ENCODE measurements around the gene MAMSTR. TPM values are rescaled to one million over a fixed set of nuclear protein-coding genes. Genes with fewer than 3 reads are reported as not detected.

The MAMSTR gene
- total and polyA plus RNA-seq, 9 of the 15 experiments (the other 6 are each of a cell fraction or from before 2014, with no cell fraction given), result 0.08 to 1.00 (median 0.40) TPM; not detected in 1

DNA sequence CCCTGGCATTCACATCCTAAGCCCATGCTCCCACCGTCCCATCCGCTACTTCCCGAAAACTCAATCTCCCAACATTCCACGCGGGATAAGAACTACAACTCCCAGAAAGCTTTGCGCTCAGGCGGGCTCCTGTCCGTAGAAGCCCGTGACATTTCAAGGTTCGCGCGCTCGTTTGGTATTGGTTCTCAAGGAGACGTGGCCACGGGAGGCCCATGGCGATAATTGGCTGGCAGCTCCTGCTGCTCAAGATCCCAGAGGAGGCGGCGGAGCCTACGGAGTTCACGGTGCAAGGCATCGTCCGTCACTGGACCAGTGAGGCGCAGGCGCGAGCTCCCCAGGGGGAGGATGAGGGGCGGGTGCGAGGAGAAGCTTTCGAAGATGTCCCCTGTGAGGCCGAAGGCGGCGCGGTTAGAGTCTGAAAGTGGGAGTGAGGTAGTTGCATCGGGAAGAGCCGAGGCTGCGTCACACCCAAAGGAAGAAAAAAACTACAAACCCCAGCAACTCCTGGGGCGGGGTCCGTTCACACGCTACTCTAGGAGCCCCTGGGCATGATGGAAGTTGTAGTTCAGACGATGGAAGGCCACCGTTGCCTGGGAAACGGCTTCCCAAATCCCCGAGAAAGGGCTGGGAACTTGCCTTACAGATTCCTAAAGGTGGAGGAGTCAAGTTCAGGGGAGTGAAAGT lies 1.2 kb upstream of the MAMSTR start (continued):
- TF ChIP-seq ZNF324 (CRISPR knock-in tag; IDR thresholded peaks at IDR 0.05), result no peak
- no peak for TF ChIP-seq TEAD2 (tag; IDR thresholded peaks at IDR 0.05)
- no peak for TF ChIP-seq PRPF4 (IDR thresholded peaks at IDR 0.05; ENCODE audit: insufficient read depth, low read depth, low read length, poor library complexity, severe bottlenecking)
- TF ChIP-seq SETDB1 (IDR thresholded peaks at IDR 0.05; ENCODE audit: low read length), result no peak
- no peak for TF ChIP-seq ZNF263 (CRISPR knock-in tag; IDR thresholded peaks at IDR 0.05; ENCODE audit: borderline replicate concordance)
- no peak for TF ChIP-seq MIER1 (IDR thresholded peaks at IDR 0.05; ENCODE audit: low read depth)
- TF ChIP-seq ZSCAN32 (CRISPR knock-in tag; IDR thresholded peaks at IDR 0.05), result no peak
- TF ChIP-seq GATAD2A (IDR thresholded peaks at IDR 0.05), result no peak
- TF ChIP-seq ZNF12 (CRISPR knock-in tag; IDR thresholded peaks at IDR 0.05), result no peak
- TF ChIP-seq, protein P1, sequence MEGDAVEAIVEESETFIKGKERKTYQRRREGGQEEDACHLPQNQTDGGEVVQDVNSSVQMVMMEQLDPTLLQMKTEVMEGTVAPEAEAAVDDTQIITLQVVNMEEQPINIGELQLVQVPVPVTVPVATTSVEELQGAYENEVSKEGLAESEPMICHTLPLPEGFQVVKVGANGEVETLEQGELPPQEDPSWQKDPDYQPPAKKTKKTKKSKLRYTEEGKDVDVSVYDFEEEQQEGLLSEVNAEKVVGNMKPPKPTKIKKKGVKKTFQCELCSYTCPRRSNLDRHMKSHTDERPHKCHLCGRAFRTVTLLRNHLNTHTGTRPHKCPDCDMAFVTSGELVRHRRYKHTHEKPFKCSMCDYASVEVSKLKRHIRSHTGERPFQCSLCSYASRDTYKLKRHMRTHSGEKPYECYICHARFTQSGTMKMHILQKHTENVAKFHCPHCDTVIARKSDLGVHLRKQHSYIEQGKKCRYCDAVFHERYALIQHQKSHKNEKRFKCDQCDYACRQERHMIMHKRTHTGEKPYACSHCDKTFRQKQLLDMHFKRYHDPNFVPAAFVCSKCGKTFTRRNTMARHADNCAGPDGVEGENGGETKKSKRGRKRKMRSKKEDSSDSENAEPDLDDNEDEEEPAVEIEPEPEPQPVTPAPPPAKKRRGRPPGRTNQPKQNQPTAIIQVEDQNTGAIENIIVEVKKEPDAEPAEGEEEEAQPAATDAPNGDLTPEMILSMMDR (IDR thresholded peaks at IDR 0.05 in 2 of 3, conservative IDR thresholded peaks at IDR 0.05 in 1 of 3; ENCODE audit: insufficient read depth in 2 of 3, low read depth in 1 of 3, low read length in 3 of 3), result 0 out of 6 replicates have a peak, but pooled peaks of 1 of the 3 experiments have one; percentile 10
- TF ChIP-seq, protein P2, sequence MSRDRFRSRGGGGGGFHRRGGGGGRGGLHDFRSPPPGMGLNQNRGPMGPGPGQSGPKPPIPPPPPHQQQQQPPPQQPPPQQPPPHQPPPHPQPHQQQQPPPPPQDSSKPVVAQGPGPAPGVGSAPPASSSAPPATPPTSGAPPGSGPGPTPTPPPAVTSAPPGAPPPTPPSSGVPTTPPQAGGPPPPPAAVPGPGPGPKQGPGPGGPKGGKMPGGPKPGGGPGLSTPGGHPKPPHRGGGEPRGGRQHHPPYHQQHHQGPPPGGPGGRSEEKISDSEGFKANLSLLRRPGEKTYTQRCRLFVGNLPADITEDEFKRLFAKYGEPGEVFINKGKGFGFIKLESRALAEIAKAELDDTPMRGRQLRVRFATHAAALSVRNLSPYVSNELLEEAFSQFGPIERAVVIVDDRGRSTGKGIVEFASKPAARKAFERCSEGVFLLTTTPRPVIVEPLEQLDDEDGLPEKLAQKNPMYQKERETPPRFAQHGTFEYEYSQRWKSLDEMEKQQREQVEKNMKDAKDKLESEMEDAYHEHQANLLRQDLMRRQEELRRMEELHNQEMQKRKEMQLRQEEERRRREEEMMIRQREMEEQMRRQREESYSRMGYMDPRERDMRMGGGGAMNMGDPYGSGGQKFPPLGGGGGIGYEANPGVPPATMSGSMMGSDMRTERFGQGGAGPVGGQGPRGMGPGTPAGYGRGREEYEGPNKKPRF (IDR thresholded peaks at IDR 0.05; ENCODE audit: low read depth, low read length), result no peak
- TF ChIP-seq FOXK1 (CRISPR knock-in tag; IDR thresholded peaks at IDR 0.05; ENCODE audit: borderline replicate concordance), result no peak
- TF ChIP-seq, protein P3, sequence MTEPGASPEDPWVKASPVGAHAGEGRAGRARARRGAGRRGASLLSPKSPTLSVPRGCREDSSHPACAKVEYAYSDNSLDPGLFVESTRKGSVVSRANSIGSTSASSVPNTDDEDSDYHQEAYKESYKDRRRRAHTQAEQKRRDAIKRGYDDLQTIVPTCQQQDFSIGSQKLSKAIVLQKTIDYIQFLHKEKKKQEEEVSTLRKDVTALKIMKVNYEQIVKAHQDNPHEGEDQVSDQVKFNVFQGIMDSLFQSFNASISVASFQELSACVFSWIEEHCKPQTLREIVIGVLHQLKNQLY (CRISPR knock-in tag; conservative IDR thresholded peaks at IDR 0.05), result no peak
- no peak for TF ChIP-seq ZSCAN29 (IDR thresholded peaks at IDR 0.05)
- TF ChIP-seq NR1H2 (CRISPR knock-in tag; IDR thresholded peaks at IDR 0.05), result no peak
- no peak for TF ChIP-seq ZNF764 (CRISPR knock-in tag; IDR thresholded peaks at IDR 0.05; ENCODE audit: low read depth)
- no peak for TF ChIP-seq ZFP1 (CRISPR knock-in tag; IDR thresholded peaks at IDR 0.05)
- TF ChIP-seq EWSR1 (IDR thresholded peaks at IDR 0.05; ENCODE audit: borderline replicate concordance, low read depth, partially characterized antibody), result no peak
- TF ChIP-seq GABPB1 (CRISPR knock-in tag; IDR thresholded peaks at IDR 0.05), result peak; percentile 78
- TF ChIP-seq ZNF436 (CRISPR knock-in tag; IDR thresholded peaks at IDR 0.05), result no peak
- no peak for TF ChIP-seq ZBTB17 (CRISPR knock-in tag; IDR thresholded peaks at IDR 0.05)
- TF ChIP-seq ESRRB (CRISPR knock-in tag; IDR thresholded peaks at IDR 0.05; ENCODE audit: borderline replicate concordance), result no peak
- TF ChIP-seq, protein P4, sequence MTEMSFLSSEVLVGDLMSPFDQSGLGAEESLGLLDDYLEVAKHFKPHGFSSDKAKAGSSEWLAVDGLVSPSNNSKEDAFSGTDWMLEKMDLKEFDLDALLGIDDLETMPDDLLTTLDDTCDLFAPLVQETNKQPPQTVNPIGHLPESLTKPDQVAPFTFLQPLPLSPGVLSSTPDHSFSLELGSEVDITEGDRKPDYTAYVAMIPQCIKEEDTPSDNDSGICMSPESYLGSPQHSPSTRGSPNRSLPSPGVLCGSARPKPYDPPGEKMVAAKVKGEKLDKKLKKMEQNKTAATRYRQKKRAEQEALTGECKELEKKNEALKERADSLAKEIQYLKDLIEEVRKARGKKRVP (CRISPR knock-in tag; IDR thresholded peaks at IDR 0.05), result no peak
- TF ChIP-seq ZNF79 (CRISPR knock-in tag; IDR thresholded peaks at IDR 0.05; ENCODE audit: low read depth), result no peak
- TF ChIP-seq IRF2 (CRISPR knock-in tag; IDR thresholded peaks at IDR 0.05), result no peak

All from K562 (cell line).